Measurements from ENCODE around the gene ADORA1. TPM values are rescaled to one million over a fixed set of nuclear protein-coding genes. Genes with fewer than 3 reads are reported as not detected.

Gene ADORA1
- total RNA-seq, 2 donors from 2014 or later = not detected

DNA sequence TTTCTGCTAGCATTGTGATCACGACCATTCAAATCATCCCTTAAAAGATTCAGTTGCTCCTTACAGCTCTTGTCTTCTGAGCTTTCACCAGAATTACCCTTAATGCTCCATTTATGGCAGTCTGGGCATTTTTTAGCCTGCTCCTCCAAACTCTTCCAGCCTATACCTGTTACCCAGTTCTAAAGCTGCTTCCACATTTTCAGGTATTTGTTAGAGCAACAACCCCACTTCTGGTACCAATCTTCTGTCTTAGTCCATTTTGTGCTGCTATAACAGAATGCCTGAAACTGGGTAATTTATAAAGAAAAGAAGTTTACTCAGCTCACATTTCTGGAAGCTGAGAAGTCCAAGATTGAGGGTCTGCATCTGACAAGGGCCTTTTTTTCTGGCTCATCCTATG lies 30.9 kb downstream of the ADORA1 start:
- no peaks in the 10 kb centered on the region for H3K36me3 ChIP-seq
- ATAC-seq (ENCODE audit: insufficient number of reproducible peaks, low FRiP score, low read depth) (no peak), DNase-seq (ENCODE audit: low spot score) (no peak)
- TF ChIP-seq, protein P1, sequence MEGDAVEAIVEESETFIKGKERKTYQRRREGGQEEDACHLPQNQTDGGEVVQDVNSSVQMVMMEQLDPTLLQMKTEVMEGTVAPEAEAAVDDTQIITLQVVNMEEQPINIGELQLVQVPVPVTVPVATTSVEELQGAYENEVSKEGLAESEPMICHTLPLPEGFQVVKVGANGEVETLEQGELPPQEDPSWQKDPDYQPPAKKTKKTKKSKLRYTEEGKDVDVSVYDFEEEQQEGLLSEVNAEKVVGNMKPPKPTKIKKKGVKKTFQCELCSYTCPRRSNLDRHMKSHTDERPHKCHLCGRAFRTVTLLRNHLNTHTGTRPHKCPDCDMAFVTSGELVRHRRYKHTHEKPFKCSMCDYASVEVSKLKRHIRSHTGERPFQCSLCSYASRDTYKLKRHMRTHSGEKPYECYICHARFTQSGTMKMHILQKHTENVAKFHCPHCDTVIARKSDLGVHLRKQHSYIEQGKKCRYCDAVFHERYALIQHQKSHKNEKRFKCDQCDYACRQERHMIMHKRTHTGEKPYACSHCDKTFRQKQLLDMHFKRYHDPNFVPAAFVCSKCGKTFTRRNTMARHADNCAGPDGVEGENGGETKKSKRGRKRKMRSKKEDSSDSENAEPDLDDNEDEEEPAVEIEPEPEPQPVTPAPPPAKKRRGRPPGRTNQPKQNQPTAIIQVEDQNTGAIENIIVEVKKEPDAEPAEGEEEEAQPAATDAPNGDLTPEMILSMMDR (IDR thresholded peaks at IDR 0.05) = no peak
- no peak overlapping the region for H3K27ac ChIP-seq
- H3K9me3 ChIP-seq = no peaks in the 10 kb centered on the region
- H3K4me3 ChIP-seq = no peak overlapping the region
- H3K4me1 ChIP-seq (ENCODE audit: control insufficient read depth in 1 of 2, low read depth in 2 of 2) = no peaks in the 10 kb centered on the region
- no peaks in the 10 kb centered on the region for H3K27me3 ChIP-seq (replicated peaks; ENCODE audit: insufficient read depth)

- no peak for DNase-seq (ENCODE audit: low spot score)
- H3K9me3 ChIP-seq = no peaks in the 10 kb centered on the region
- ATAC-seq (ENCODE audit: insufficient number of reproducible peaks, low FRiP score, low read depth) = no peak
- no peaks in the 10 kb centered on the region for H3K4me1 ChIP-seq (ENCODE audit: control insufficient read depth in 1 of 2, low read depth in 2 of 2)
- no peaks in the 10 kb centered on the region for H3K36me3 ChIP-seq
- H3K4me3 ChIP-seq = no peak overlapping the region
- TF ChIP-seq, protein P1 (IDR thresholded peaks at IDR 0.05) = no peak
- no peak overlapping the region for H3K27ac ChIP-seq
- H3K27me3 ChIP-seq (replicated peaks; ENCODE audit: insufficient read depth) = no peaks in the 10 kb centered on the region
Measured at GRCh38 chr1:203158960-203159665, 31.6 kb downstream of the ADORA1 start.

DNA sequence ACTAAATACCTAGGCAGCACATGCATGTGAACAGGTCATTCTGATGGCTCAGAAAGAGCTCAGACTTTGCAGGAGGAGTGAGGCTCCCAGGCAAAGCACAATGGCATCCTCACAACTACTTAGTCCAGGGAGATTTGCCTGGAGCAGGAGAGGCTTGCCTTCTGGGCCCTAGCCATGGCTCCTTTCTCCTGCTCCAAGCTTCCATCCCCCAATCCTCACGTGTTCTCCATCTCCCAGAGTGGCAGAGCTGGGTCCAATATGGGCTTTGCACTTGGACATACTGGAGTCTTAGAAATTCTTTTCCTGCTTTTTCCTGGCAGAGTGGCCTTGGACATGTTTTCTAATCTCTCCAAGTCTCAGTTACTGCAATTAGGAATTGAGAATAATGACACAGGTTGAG lies 32.3 kb downstream of the ADORA1 start:
- no peaks in the 10 kb centered on the region for H3K36me3 ChIP-seq
- no peak overlapping the region for H3K27ac ChIP-seq
- no peak overlapping the region for H3K4me3 ChIP-seq
- H3K4me1 ChIP-seq (ENCODE audit: control insufficient read depth in 1 of 2, low read depth in 2 of 2) = no peaks in the 10 kb centered on the region
- DNase-seq (ENCODE audit: low spot score) = no peak
- TF ChIP-seq, protein P1 (IDR thresholded peaks at IDR 0.05) = no peak
- no peaks in the 10 kb centered on the region for H3K27me3 ChIP-seq (replicated peaks; ENCODE audit: insufficient read depth)
- no peaks in the 10 kb centered on the region for H3K9me3 ChIP-seq
- ATAC-seq (ENCODE audit: insufficient number of reproducible peaks, low FRiP score, low read depth) = no peak

GRCh38 chr1:203161175-203161574 lies 33.6 kb downstream of the ADORA1 start:
- Histone ChIP-seq H3K27ac (no peak overlapping the region), H3K4me3 (no peak overlapping the region), H3K27me3 (replicated peaks; ENCODE audit: insufficient read depth) (no peaks in the 10 kb centered on the region), H3K4me1 (ENCODE audit: control insufficient read depth in 1 of 2, low read depth in 2 of 2) (no peaks in the 10 kb centered on the region), H3K36me3 (no peaks in the 10 kb centered on the region), H3K9me3 (no peaks in the 10 kb centered on the region)
- DNase-seq (ENCODE audit: low spot score) = no peak
- TF ChIP-seq, protein P1 (IDR thresholded peaks at IDR 0.05) = no peak
- ATAC-seq (ENCODE audit: insufficient number of reproducible peaks, low FRiP score, low read depth) = no peak

- Histone ChIP-seq H3K27me3 (replicated peaks; ENCODE audit: insufficient read depth) (no peaks in the 10 kb centered on the region), H3K4me1 (ENCODE audit: control insufficient read depth in 1 of 2, low read depth in 2 of 2) (no peaks in the 10 kb centered on the region), H3K36me3 (no peaks in the 10 kb centered on the region), H3K4me3 (no peak overlapping the region), H3K27ac (no peak overlapping the region), H3K9me3 (no peaks in the 10 kb centered on the region)
- no peak for DNase-seq (ENCODE audit: low spot score)
- TF ChIP-seq, protein P1 (IDR thresholded peaks at IDR 0.05) = no peak
- no peak for ATAC-seq (ENCODE audit: insufficient number of reproducible peaks, low FRiP score, low read depth)
Measured at GRCh38 chr1:203161703-203162102, 34.2 kb downstream of the ADORA1 start.

Measured in thoracic aorta (tissue), 2 donors.